HG03558 (cell line): ENCODE data around the gene CLIC4.
"Not testable (repeated sequence)": the region's sequence is repeated elsewhere in the genome, so short reads cannot be mapped to it uniquely, and the experiment has no call there.

Experiments used
- ATAC-seq: cut with Tn5 transposase; IDR thresholded peaks from one replicate; pipeline ENCODE4 v1.9.1; 2021; ENCODE audit warnings: moderate number of reproducible peaks; ENCODE audit not compliant: unreplicated experiment; ENCODE audit errors: extremely low read depth

CLIC4 gene

DNA sequence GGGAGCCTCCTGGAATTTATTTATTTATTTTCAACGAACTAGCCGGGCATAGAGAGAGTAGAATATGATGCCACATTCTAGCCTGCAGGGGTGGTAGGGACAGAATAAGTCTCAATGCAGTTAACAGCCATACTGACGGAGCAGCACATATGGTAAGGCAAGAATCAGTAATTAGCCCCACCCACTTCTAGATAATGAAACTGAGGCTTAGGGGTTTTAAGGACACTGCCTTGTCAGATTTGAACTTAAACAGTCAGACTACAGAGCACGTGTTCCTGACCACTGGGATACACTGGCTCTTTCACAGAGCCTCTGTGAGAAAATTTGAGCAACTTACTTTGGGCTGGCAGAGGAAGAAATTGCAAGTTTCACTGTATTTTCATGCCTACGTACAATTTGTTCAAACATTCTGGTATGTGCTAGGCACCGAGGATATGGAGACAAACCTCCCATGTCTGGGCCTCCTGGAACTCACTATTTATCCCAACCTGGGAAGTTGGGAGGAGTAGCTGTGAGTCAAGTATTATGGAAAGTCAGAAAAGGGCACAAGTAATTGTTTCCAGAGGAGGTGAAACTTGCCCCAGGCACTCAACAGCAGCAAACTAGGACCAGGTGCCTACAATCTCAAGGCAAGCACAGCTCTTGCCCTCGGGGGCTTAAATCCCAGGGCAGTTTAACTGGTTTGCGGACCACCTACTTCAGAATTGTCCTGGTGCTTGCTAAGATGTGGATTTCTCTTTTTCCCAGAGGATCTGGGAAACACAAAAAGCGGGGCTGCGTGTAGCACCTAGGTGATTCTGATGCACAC is 1.6 kb upstream of the CLIC4 start:
- no peak for ATAC-seq

DNA sequence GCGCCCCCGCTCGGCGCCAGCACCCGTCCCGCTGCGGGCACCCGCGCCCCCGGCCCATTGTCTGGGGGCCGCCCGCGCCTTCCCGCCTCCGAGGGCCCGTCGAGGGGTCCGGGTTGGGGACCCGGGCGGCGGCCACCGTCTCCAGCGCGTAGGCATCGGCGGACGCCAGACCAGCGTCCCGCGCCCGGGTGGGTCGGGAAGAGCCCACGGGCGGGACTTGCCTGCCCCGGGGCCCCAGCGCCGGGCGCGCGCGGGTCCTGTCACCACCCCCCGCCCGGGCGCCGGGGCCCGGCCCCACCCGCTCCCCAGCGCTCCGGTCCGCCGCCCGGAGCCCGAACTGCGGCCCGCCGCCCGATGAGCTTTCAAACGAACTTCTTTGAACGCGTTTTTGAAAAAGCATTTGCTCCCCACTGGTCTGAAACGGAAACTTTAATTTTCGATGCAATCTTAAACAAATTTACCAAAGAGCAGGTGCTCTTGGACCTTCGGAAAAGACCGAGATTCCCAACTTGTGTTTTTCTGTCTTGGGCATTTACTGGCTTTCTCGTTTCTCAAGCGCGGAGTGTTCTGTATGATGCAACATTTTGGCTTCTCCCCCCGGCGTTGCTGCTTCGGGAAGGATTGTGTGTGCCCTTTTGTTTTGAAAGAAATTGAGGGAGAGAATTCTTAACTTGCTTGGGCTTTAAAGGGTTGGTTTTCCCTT is 615 bp downstream of the CLIC4 start:
- no peak for ATAC-seq

GRCh38 chr1:24748191-24749121 is 3.2 kb downstream of the CLIC4 start:
- ATAC-seq: no peak

DNA sequence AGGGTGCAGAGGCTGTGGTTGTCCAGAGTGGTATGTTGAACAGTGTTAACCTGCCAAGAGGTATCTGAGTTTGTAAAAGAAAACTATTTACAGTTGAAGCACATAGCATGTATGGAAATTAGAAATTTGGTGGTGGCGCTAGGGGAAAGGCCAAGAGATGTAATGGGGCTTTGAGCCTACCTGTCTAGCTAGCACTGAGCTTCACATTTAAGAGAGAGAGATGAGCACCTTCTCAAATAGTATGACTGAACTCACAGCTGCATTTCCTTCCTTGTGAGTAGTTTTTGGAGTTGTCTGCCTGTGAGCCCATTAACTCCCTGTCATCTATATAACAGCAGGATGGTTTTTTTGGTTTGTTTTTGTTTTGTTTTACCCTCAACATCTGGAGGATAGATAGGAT is 4.0 kb downstream of the CLIC4 start:
- ATAC-seq: no peak

- no peak for ATAC-seq
Observed at GRCh38 chr1:24749886-24750285, 4.6 kb downstream of the CLIC4 start.

GRCh38 chr1:24751833-24752232 is 6.6 kb downstream of the CLIC4 start:
- no peak for ATAC-seq

DNA sequence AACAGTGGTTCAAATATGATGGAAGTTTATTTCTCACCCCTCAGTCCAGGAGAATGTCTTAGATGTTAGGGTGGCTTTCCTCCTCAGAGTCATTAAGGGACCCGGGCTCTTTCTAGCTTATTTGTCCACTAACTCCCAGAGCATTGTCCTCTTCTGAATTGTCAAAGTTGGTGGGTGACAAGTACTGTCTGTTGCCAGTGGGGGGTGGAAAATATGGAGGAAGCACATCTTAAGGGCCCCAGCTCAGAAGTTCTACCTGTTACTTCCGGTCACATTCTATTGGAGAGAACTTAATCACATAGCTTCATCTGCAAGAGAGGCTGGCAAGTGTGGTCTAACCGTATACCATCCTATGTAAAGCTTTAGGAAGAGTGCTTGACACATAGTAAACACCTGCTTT is 7.1 kb downstream of the CLIC4 start:
- ATAC-seq: no peak

DNA sequence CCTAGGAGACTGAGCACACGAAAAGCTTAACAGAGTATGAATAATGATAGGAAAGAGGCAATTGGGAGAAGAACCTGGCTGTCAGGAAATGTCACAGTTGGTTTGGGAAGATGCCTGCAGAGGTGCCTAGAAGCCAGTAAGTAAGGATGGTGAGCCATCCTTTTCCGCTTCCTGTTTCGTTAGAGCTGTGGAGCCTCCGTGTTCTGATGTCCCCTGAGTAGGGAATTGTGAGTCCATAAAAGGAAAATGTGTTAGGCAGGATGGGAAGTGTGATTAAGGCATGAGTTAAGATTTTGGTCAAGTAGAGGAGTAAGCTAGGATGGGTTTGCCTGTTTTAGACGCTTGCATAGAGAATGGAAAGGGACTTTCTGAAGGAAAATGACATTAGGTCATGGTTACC is 9.0 kb downstream of the CLIC4 start:
- no peak for ATAC-seq

DNA sequence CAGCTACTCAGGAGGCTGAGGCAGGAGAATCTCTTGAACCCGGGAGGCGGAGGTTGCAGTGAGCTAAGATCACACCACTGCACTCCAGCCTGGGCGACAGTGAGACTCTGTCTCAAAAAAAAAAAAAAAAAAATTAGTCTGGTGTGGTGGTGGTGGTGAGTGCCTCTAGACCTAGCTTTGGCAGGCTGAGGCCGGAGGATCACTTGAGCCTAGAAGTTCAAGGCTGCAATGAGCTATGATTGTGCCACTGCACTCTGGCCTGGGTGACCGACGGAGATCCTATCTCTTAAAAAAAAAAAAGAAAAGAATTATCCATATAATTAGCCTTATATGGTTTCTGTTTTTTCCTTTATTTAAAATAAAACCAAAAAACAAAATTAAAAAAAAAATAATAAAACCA is 10.1 kb downstream of the CLIC4 start:
- ATAC-seq: not testable (repeated sequence)

DNA sequence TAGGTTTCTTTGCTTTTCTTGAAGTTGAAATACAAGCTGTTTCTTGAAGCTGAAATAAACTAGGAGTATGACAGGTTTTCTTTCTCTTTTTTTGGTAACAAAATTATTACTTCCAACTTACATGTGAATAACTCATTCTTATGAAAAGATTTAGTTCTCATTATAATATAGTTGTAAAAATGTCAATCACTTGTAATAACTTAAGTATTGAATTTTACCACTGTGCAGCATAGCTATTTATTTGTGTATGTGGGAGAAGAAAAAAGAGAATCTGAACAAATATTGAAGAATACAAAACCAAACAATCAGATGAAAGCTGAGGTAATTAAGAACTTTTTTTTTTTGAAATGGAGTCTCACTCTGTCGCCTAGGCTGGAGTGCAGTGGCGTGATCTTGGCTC is 11.1 kb downstream of the CLIC4 start:
- ATAC-seq: no peak

DNA sequence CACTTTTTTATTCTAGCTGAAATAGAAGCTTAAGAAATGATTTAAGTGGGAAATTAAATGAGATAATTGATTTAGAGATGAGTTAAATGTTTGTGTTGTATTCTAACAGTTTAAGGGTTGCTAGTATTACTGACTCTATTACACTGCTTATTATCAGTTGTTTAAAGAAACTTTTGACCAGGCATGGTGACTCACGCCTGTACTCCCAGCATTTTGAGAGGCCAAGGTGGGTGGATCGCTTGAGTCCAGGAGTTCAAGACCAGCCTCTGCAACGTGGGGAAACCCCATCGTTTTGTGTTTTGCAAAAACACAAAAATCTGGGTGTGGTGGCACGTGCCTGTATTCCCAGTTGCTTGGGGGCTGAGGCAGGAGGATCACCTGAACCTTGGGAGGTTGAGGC is 14.2 kb downstream of the CLIC4 start:
- no peak for ATAC-seq

GRCh38 chr1:24761582-24761981 is 16.3 kb downstream of the CLIC4 start:
- ATAC-seq: no peak

GRCh38 chr1:24762133-24762676 is 17.0 kb downstream of the CLIC4 start:
- no peak for ATAC-seq

- no peak for ATAC-seq
Observed at GRCh38 chr1:24763671-24764070, 18.4 kb downstream of the CLIC4 start.

DNA sequence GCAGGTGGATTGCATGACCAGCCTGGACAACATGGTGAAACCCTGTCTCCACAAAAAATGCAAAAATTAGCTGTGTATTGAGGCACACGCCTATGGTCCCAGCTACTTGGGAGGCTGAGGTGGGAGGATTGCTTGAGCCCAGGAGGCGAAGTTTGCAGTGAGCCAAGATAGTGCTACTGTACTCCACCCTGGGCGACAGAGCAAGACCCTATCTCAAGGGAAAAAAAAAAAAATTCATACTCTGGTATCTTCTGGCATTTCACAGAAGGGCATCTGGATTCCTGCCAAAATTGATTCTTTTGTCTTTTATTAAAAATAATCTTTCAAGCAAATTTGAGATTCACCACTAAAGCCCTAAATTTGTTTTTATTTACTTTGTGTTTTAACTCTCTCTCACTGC is 19.2 kb downstream of the CLIC4 start:
- no peak for ATAC-seq

GRCh38 chr1:24764848-24765247 is 19.6 kb downstream of the CLIC4 start:
- no peak for ATAC-seq

DNA sequence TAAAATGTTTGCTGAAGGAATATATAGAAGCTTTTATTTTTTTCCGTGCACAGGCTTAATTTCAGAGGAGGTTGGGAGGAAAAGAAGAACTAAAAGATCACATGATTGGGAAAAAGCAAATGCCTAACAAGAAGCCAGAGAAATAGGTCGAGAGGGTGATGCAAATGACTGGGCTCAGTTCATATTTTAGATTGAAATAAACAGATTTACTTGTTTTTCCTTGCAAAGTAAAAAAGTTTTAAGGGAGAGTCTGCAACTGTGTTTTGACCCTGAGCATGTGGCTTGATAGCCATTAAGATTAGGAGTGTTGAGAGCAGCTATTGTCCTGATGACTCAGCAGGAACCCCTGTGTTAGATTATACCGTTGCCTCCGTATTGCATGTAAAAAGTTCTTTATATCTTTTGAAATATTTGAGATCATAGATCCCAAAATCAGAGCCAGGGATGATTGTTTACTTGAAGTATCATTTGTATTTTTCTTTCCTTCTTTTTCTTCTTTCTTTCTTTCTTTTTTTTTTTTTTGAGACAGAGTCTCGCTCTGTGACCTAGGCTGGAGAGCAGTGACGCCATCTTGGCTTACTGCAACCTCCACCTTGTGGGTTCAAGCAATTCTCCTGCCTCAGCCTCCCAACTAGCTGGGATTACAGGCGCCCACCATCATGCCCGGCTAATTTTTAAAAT is 20.2 kb downstream of the CLIC4 start:
- ATAC-seq: no peak

- no peak for ATAC-seq
Observed at GRCh38 chr1:24767351-24767750, 22.1 kb downstream of the CLIC4 start.

DNA sequence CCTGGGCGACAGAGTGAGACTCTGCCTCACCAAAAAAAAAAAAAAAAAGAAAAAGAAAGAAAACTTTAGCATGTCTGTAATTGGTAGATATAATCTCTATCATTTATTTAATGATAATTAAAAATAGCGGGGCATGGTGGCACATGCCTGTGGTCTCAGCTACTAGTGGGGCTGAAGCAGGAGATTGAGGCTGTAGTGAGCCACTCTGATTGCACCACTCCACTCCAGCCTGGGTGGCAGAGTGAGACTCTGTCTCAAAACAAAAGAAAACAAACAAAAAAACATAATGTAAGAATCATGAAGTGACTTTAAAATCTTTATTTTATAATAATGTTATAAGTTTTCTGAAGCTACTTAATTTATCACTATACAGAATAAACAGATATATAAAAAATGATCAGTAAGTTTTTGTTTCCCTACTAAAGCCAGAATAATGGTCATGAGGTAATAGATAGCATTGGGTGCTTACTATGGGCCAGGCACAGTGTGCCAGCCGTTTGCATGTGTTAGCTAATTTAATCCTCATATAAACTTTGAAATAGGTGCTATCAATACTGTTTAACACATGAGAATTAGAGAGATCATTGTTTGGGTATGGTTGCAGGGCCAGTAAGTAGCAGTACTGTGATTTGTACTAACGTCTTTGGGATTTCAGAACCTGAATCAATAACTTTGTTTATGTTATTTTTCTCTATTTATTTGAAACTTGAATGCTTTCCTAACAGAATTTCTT is 23.8 kb downstream of the CLIC4 start:
- no peak for ATAC-seq
